ENCODE measurements around the gene CCL5.

The CCL5 gene

GRCh38 chr17:35868737-35869136 is 11.4 kb downstream of the CCL5 start, which contains the start of gene HEATR9:
Gene HEATR9 (minus strand): TSS chr17:35868891. CDS start chr17:35868742, 149 bp downstream.
- DNase-seq (ENCODE audit: low read depth in 2 of 2): no peak

DNA sequence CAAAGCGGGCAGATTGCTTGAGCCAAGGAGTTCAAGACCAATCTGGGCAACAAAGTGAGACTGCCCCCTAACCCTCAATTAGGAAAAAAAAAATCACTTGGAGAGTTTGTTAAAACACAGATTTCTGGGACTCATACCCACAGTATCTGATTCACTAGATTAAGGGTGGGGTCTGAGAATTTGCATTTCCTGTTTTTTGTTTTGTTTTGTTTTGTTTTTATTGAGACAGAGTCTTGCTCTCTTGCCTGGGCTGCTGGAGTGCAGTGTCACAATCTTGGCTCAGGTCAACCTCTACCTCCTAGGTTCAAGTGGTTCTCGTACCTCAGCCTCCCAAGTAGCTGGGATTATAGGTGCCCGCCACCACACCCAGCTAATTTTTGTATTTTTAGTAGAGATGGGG is 12.6 kb downstream of the CCL5 start:
- no peak for DNase-seq (ENCODE audit: low read depth in 2 of 2)

DNA sequence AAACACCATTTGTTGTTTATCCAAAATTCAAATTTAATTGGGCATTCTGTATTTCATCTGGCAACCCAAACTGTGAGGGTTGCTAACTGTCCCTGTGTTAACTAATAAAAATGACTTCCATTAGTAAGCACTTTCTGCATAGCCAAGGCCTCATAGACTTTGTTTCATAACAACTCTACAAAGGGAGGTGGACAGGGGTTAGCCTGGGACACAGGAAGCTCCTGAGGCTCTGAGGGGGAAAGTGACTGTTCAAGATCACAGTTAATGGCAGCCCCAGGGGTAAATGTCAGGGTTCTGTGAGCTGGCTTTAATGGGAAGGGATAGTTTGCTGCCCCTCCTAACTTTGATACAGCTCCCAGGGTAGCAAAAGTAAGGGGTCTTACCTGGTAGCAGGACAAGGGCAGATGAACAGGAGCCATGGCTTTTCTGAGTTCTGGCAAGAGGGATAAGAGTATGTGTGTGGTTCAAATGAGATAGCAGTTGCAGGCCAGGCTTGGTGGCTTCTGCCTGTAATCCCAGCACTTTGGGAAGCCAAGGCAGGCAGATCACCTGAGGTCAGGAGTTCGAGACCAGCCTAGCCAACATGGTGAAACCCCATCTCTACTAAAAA is 13.7 kb downstream of the CCL5 start:
- DNase-seq (ENCODE audit: low read depth in 2 of 2): no peak

DNA sequence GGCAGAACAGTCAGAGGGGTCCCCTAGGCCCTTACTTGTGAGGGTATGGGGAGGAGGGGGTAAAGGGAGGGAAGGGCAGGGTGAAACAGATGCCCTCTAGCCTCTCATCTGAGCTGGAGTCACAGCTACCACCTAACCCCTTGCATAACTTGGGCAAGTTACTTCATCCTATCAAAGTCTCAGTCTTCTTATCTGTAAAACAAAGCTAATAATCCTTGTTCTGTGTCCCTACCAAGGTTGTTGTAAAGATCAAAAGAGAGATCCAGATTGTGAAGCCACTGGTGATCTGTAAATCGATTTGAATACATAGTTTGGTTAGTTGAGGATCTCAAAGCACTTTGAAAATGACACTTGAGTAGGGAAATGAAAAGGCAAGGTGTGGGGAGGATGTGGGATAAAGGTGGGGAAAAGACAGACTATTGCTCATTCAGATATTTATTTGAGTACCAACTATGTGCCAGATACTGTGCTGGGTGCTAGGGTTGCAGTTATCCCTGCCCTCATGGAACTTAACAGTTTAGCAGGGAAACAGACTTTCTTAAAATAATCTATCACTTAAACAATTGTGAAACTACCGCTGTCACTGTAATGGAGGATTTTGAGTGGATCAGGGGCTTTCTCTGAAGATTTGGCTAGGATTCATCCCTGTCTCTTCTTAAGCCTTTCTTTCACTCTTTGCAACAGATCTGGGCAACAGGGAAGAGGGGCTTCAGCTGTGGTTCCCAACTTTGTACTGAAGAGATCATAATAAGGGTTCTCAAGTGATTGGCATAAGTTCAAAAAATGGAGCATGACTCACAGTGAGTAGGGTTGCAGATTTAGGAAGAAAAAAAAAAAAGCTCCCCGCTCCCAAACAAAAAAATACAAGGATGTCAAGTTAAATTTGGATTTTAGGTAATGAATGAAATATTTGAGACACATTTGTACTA is 14.5 kb downstream of the CCL5 start:
- no peak for DNase-seq (ENCODE audit: low read depth in 2 of 2)

GRCh38 chr17:35864853-35865252 is 15.3 kb downstream of the CCL5 start:
- no peak for DNase-seq (ENCODE audit: low read depth in 2 of 2)

GRCh38 chr17:35856603-35857002 is 23.6 kb downstream of the CCL5 start:
- DNase-seq (ENCODE audit: low read depth in 2 of 2): no peak

DNA sequence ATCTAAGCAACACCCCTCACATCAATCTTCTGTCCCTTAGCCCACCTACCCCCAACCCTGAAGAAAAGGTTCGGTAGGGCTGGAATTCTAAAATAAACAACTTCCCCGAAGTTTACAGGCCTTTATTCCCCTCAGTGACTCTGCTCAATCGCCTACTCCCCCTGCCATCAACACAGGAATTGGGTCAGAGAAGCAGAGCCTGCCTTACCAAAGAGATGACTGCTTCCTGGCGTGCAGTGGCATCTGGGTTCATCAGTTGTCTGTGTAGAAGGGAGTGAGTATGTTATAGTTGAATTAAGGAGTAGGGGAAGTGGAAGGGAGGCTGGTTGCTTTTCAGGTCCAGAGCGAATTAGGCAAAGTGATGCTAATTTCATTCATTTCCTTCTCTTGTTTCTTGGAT is 24.2 kb downstream of the CCL5 start:
- DNase-seq (ENCODE audit: low read depth in 2 of 2): no peak

DNA sequence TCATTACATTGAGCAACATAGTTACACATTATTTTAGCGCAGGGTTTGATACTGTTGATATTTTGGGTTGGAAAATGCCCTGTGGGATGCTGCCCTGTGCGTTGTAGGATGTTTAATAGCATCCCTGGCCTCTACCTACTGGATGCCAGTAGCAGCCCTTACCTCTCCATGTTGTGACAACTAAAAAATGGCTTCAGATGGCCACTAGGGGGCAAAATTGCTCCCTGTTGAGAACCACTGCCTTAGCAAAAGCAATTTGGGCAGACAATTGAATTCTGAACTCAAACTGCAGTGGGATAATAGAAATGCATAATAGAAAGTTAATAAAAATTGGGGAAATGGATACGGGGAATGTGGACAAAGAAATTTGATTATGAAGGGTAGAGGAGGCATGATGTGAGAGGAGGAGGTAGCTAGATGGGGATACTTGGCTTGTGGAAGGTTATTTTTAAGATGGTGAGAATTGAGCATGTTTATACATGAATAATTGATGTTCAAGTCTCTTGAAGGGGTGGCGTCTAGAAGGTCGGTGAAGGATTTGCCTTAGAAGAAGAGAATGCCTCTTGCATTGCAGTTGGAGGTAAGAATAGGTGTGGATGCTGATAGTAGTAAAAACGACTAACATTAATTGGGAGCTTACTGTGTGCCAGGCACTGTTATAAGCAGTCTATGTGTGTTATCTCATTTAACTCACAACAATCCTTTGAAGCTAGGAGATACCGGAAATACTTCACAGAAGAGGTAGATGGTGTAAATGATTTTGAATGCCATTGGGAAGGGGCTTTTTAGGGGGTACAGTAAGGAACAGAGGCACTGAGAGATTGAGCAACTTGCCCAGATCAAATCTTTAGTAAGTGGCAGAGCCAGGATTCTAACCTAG is 30.5 kb downstream of the CCL5 start:
- DNase-seq (ENCODE audit: low read depth in 2 of 2): peak in 1 of 2 donors; percentile 9

DNA sequence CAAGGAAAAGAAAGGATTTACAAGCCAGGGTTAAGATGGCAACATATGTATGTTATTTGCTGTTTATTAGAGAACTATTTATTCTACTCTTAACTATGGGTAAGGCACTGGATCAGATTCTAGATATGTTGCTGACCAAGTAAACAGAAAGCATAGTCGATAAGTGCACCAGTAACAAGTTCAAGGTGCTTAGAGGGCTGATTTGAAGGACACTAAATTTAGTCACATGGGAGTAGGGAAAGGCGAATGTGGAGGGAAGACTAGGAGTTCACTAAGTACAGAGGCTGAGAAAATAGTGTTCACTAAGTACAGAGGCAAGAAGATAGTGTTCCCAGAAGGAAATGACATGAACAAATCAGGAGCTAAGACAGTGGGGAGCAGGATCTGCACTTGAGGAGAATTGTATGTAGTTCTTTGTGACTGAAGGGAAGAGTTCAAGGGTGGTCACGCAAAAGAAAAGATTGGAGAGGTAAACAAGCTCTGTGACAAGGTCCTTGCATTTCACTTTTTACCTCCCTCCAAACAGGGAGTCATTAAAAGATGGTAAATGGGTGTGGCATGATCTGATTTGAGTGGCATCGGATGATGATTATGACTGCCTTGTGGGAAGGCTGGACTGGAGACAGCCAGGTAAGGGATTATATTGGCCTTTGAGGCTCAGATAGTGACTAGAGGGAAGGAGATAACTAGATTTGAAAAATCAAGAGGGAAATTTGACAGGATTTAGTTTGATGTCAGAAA is 32.4 kb downstream of the CCL5 start:
- DNase-seq (ENCODE audit: low read depth in 2 of 2): no peak

- DNase-seq (ENCODE audit: low read depth in 2 of 2): no peak
Observed at GRCh38 chr17:35847006-35847405, 33.2 kb downstream of the CCL5 start.

DNA sequence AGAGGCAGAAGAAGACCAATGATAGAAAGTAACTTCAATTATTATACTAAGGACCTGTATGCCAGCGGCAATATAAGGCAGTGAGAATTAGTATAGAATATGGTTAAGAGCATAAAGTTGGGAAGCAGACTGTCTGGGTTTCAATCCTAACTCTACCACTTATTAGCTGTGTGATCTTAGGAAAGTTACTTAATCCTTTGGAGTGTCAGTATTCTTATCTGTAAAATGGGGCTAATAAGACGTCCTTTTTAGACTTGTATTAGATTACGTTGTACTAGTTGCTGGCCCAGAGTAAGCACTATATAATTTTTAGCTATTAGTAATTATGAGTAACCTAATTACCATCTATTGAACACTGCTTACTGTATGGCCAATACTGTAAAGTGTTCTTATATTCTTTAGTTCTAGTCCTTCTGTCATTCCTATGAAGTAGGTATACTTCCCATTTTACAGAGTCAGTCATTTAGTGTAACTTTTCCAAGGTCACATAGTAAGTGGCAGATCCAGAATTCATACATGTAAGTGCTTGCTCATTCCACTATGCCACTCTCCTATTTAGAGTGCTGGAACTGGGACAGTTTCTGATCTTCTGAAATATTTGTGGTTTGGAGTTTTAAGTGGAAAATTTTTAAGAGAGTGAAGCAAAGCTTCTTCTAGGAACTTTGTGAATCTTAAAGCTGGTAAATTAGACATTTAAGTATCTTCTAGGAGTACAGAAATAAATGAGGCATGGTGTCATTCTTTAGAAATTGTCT is 33.9 kb downstream of the CCL5 start:
- DNase-seq (ENCODE audit: low read depth in 2 of 2): no peak

GRCh38 chr17:35844547-35844946 is 35.6 kb downstream of the CCL5 start:
- DNase-seq (ENCODE audit: low read depth in 2 of 2): no peak

DNA sequence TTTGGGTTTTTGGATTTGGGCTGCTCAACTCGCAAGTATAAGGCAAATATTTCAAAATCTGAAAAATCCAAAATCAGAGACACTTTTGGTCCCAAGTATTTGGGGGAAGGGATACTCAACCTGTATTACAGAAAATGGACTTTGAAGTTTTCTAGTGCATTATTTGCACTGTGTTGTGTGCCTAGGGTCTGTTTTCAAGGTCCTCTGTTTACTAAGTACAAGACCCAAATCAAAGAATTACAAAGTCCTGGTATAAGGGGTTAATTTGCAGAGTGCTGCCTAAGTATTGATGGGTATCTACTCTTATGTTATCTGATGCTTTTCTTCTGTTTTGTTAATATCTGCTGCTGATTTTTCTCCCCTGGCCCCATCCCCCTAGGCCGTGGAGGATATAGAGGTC is 36.5 kb downstream of the CCL5 start:
- DNase-seq (ENCODE audit: low read depth in 2 of 2): no peak

DNA sequence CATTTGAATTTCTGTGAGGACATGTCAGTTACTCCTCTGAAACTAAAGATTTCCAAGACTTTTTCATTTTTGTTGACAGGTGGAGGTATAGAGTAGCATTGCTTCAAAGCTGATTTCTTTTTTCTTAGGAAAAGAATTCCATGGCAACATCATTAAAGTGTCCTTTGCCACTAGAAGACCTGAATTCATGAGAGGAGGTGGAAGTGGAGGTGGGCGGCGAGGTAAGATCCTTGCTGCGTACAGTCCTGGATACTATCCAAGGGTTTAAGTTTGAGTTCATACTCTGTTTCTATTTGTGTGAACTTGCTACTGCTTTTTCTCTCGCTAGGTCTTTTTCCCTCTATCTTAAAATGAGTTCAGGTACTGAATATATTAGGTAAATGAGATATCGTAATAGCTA is 37.9 kb downstream of the CCL5 start:
- no peak for DNase-seq (ENCODE audit: low read depth in 2 of 2)

DNA sequence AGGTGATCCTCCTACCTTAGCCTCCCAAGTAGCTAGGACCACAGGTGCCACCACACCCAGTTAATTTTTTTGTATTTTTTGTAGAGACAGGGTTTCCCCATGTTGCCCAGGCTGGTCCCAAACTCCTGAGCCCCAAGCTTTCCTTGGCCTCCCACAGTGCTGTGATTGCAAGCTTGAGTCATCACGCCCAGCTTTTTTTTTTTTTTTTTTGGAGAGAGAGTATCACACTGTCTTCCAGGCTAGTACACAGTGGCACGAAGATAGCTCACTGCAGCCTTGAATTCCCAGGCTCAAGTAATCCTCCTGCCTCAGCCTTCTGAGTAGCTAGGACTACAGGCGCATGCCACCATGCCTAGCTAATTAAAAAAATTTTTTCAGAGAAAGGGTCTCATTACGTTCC is 38.7 kb downstream of the CCL5 start:
- no peak for DNase-seq (ENCODE audit: low read depth in 2 of 2)

DNA sequence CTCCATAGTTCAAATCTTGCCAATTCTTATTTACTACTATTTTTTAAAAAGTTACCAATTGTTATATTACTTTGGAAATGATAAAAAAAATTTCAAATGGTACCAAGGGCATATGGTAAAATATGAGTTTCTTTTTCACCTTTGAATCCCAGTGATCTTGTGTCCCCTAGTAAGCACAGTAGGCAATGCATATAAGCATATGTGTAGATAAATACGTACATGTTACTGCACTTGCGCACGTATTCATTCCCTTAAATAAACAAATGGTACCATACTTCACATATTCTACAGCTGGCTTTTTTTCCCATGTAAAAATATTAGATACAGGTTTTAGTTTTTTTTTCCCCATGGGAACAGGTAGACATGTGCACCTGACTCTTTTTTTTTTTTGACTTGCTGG is 39.1 kb downstream of the CCL5 start:
- DNase-seq (ENCODE audit: low read depth in 2 of 2): no peak

DNA sequence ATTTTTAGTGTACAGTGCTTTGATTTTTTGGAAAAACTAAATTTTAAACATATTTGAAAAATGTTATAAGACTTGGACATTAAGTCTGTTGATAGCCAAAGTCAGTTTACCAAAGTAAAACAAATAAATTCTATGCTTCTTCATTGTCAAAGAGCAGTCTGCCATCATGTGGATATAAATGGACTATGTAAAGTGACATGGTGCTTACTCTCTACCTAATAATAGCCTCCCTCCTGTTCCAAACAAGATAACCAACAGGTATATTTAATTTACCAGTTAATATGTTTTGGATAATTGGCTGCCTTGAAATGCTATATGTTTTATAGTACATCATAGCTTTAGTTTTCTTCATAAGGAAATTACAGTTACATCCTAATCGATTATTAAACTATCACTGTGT is 55.0 kb downstream of the CCL5 start:
- DNase-seq (ENCODE audit: low read depth in 2 of 2): no peak
